ENCODE results near the gene OR10G7. TPM values are rescaled to one million over a fixed set of nuclear protein-coding genes. Genes with fewer than 3 reads are reported as not detected.
A peak's percentile ranks its signal among the peaks of the same experiment; 100 is the strongest.

OR10G7 gene
- total and polyA plus RNA-seq, 10 of the 15 experiments (the other 5 are each of a cell fraction or from before 2014, with no cell fraction given): not detected

DNA sequence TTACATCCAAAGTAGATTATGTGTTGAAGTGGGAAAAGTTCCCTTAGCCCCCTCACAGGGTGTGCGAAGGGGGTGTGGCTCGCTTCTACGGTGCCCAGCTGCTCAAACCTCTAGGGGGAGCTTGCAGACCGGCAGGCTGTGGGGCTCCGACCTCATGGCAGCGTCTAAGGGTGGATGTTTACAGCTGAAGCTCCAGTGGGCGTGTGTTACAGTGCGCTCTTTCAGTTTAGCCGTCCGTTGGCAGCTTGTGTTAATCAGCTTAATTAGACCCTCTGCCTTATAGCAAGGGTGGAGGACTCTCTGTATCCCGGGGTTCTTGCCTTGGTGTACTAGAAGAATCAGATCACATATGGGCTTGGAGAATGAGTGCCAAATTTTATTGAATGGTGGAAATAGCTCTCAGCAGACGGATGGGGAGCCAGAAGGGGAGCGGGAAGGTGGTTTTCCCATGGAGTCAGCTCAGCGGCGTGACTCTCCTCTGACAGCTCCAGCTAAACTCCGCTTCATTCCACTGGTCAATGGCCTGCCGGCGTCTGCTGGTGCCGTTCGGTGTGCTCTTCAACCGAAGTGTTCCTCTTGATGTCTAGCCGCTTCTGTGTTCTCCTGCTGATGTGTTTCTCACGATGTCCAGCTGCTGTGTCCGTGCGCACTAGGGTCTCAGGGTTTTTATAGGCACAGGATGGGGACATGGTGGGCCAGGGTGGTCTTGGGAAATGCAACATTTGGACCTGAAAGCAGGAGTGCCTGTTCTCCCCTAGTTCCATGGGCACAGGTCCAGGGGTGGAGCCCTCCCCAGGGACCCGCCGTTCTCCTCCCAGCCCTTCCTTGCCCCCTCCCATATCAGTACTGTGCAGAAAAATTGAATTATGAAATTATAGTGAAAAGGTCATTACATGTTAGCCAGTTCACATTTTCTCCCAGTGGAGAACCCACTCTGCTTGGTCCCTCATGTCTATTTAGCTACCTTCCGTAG is 28.6 kb upstream of the OR10G7 start (continued):
- TF ChIP-seq, protein P1, sequence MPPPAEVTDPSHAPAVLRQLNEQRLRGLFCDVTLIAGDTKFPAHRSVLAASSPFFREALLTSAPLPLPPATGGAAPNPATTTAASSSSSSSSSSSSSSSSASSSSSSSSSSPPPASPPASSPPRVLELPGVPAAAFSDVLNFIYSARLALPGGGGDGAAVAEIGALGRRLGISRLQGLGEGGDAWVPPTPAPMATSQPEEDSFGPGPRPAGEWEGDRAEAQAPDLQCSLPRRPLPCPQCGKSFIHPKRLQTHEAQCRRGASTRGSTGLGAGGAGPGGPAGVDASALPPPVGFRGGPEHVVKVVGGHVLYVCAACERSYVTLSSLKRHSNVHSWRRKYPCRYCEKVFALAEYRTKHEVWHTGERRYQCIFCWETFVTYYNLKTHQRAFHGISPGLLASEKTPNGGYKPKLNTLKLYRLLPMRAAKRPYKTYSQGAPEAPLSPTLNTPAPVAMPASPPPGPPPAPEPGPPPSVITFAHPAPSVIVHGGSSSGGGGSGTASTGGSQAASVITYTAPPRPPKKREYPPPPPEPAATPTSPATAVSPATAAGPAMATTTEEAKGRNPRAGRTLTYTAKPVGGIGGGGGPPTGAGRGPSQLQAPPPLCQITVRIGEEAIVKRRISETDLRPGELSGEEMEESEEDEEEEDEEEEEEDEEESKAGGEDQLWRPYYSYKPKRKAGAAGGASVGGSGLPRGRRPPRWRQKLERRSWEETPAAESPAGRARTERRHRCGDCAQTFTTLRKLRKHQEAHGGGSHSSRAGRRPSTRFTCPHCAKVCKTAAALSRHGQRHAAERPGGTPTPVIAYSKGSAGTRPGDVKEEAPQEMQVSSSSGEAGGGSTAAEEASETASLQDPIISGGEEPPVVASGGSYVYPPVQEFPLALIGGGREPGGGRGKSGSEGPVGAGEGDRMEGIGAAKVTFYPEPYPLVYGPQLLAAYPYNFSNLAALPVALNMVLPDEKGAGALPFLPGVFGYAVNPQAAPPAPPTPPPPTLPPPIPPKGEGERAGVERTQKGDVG (CRISPR knock-in tag; IDR thresholded peaks at IDR 0.05): no peak
- no peak for TF ChIP-seq RFX5 (IDR thresholded peaks at IDR 0.05; ENCODE audit: low read depth, low read length)
- TF ChIP-seq, protein P2, sequence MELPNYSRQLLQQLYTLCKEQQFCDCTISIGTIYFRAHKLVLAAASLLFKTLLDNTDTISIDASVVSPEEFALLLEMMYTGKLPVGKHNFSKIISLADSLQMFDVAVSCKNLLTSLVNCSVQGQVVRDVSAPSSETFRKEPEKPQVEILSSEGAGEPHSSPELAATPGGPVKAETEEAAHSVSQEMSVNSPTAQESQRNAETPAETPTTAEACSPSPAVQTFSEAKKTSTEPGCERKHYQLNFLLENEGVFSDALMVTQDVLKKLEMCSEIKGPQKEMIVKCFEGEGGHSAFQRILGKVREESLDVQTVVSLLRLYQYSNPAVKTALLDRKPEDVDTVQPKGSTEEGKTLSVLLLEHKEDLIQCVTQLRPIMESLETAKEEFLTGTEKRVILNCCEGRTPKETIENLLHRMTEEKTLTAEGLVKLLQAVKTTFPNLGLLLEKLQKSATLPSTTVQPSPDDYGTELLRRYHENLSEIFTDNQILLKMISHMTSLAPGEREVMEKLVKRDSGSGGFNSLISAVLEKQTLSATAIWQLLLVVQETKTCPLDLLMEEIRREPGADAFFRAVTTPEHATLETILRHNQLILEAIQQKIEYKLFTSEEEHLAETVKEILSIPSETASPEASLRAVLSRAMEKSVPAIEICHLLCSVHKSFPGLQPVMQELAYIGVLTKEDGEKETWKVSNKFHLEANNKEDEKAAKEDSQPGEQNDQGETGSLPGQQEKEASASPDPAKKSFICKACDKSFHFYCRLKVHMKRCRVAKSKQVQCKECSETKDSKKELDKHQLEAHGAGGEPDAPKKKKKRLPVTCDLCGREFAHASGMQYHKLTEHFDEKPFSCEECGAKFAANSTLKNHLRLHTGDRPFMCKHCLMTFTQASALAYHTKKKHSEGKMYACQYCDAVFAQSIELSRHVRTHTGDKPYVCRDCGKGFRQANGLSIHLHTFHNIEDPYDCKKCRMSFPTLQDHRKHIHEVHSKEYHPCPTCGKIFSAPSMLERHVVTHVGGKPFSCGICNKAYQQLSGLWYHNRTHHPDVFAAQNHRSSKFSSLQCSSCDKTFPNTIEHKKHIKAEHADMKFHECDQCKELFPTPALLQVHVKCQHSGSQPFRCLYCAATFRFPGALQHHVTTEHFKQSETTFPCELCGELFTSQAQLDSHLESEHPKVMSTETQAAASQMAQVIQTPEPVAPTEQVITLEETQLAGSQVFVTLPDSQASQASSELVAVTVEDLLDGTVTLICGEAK (IDR thresholded peaks at IDR 0.05; ENCODE audit: borderline replicate concordance): no peak
- peak; percentile 29; the same call in 1 of the 2 replicates for TF ChIP-seq SMC3 (IDR thresholded peaks at IDR 0.05; ENCODE audit: borderline replicate concordance, low read length)
- TF ChIP-seq SKIL (IDR thresholded peaks at IDR 0.05; ENCODE audit: low read depth, poor library complexity, severe bottlenecking): no peak
- peak; percentile 14 for TF ChIP-seq MEF2B (IDR thresholded peaks at IDR 0.05; ENCODE audit: partially characterized antibody, poor library complexity, severe bottlenecking)
- no peak for TF ChIP-seq JUND (IDR thresholded peaks at IDR 0.05; ENCODE audit: low read depth, low read length)
- no peak for TF ChIP-seq HCFC1 (IDR thresholded peaks at IDR 0.05; ENCODE audit: low read length)
- TF ChIP-seq, protein P3, sequence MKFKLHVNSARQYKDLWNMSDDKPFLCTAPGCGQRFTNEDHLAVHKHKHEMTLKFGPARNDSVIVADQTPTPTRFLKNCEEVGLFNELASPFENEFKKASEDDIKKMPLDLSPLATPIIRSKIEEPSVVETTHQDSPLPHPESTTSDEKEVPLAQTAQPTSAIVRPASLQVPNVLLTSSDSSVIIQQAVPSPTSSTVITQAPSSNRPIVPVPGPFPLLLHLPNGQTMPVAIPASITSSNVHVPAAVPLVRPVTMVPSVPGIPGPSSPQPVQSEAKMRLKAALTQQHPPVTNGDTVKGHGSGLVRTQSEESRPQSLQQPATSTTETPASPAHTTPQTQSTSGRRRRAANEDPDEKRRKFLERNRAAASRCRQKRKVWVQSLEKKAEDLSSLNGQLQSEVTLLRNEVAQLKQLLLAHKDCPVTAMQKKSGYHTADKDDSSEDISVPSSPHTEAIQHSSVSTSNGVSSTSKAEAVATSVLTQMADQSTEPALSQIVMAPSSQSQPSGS (IDR thresholded peaks at IDR 0.05; ENCODE audit: low read length): no peak
- TF ChIP-seq GABPA (IDR thresholded peaks at IDR 0.05; ENCODE audit: low read depth): no peak
- TF ChIP-seq TCF12 (IDR thresholded peaks at IDR 0.05; ENCODE audit: low read depth, low read length): peak; percentile 56; the same call in 1 of the 2 replicates
- no peak for TF ChIP-seq MTA2 (IDR thresholded peaks at IDR 0.05; ENCODE audit: low read depth)
- no peak for TF ChIP-seq STAT3 (IDR thresholded peaks at IDR 0.05; ENCODE audit: low read depth, low read length)
- no peak for TF ChIP-seq TBL1XR1 (IDR thresholded peaks at IDR 0.05; ENCODE audit: low read depth, low read length)
